SHP77 treated with DMSO at 0.1 percent for 48 hours (cell line): Measurements from ENCODE around the gene CXXC5.
A peak's percentile ranks its signal among the peaks of the same experiment; 100 is the strongest.

ENCODE experiments used
- DNase-seq: peaks from one replicate; lab custom pipeline; 2025; lab: John Stamatoyannopoulos, UW

CXXC5 gene

GRCh38 chr5:139638736-139639618 is 9.2 kb upstream of the CXXC5 start:
- no peak for DNase-seq

- no peak for DNase-seq
Measured at GRCh38 chr5:139639619-139640380, 8.3 kb upstream of the CXXC5 start.

GRCh38 chr5:139640421-139641115 is 7.6 kb upstream of the CXXC5 start:
- no peak for DNase-seq

- DNase-seq = no peak
Measured at GRCh38 chr5:139641116-139642080, 6.8 kb upstream of the CXXC5 start.

GRCh38 chr5:139642213-139642612 is 5.9 kb upstream of the CXXC5 start:
- DNase-seq = no peak

GRCh38 chr5:139642891-139643871 is 5.0 kb upstream of the CXXC5 start:
- DNase-seq = no peak

GRCh38 chr5:139644001-139644456 is 4.1 kb upstream of the CXXC5 start:
- DNase-seq = no peak

- no peak for DNase-seq
Measured at GRCh38 chr5:139644646-139645429, 3.3 kb upstream of the CXXC5 start.

- no peak for DNase-seq
Measured at GRCh38 chr5:139645430-139645871, 2.7 kb upstream of the CXXC5 start.

- no peak for DNase-seq
Measured at GRCh38 chr5:139646111-139646510, 2.0 kb upstream of the CXXC5 start.

GRCh38 chr5:139646912-139647505 is 1.1 kb upstream of the CXXC5 start:
- no peak for DNase-seq

- no peak for DNase-seq
Measured at GRCh38 chr5:139647506-139648204, 494 bp upstream of the CXXC5 start.

GRCh38 chr5:139649082-139649991 is 1.2 kb downstream of the CXXC5 start:
- DNase-seq = no peak

- DNase-seq = no peak
Measured at GRCh38 chr5:139650031-139650688, 2.0 kb downstream of the CXXC5 start.

- DNase-seq = no peak
Measured at GRCh38 chr5:139650689-139651042, 2.5 kb downstream of the CXXC5 start.

GRCh38 chr5:139651043-139651834 is 3.1 kb downstream of the CXXC5 start:
- DNase-seq = peak; percentile 67
